HG02610 (cell line): ENCODE data around the gene DCAF5.
"Not testable (repeated sequence)": the region's sequence is repeated elsewhere in the genome, so short reads cannot be mapped to it uniquely, and the experiment has no call there.

ENCODE experiments used
- ATAC-seq: cut with Tn5 transposase; IDR thresholded peaks from one replicate; pipeline ENCODE4 v1.9.1; 2021; ENCODE audit warnings: mild to moderate bottlenecking, moderate library complexity; ENCODE audit not compliant: unreplicated experiment

The DCAF5 gene

DNA sequence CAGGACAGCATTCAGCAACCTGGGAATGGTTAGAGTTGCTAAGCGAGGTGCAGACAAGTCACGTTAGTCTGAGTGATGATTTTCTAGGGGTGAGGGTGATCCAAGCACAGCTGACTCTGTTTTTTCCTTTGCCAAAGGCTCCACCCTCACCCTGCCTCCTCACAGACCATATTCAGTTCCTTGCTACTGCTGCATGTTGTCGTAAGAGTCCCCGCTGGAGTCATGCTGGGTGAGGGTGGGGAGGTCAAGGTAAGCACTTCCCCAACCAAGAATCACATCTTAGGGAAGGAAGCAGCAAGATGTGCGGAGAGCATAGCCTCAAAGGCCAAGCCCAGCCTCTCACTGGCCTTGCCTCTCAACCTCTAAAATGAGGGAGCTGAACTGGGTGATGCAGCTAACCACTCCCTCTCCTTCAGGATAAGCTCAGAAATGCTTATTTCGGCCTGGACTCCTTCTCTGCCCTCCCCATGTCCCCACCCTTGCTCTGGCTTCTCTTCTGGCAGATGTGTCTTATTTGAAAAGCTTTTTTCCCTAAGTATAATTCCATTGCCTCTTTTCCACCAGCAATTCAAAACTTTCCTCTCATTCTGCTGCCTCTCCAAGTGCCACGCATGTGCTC is 107.0 kb downstream of the DCAF5 start:
- no peak for ATAC-seq

DNA sequence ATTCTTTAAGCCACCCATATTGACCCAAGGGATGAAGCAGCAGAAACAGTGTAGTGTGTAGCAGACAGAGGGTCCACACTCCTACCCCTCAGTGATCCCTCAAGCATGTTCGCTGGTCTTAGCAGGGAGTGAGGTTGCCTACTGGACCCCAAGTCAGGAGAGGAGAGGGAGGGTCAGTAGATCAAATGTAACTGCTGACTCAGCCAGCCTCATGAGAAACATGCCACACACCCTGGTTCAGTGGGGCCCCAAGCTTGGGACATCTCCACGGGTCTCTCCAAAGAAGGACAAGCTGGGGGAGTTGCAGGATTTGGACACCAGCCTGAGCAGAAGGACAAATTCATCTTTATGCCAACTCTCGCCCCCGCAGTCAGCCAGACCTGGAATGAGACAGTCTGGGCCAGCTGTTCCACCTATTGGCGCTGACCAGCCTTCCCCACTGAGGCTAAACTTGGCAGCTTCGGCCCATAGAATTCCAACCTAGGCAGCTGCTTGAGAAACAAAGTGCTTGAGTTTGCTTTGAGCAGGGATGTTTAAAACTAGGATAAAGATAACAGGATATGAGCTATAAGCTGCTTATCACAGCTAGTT is 107.9 kb downstream of the DCAF5 start:
- ATAC-seq: no peak

DNA sequence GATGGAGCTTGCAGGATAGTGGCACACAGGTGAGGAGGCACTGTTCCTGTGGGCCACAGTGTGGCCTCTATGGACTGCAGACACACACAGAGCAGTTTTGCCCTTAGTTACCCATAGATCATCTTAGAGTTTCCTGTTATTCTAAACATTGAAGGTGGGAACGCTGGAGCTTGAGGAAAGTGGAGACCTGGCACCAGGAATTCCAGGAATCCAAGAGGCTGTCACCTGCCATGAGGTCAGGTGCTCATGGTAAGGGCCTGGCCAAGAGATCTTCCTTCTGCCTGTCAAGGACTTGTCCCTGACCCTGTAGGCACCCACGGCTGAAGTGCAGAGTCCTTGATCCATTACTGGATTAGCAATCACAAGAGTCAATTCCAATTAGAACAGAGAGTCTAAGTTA is 108.6 kb downstream of the DCAF5 start:
- no peak for ATAC-seq

DNA sequence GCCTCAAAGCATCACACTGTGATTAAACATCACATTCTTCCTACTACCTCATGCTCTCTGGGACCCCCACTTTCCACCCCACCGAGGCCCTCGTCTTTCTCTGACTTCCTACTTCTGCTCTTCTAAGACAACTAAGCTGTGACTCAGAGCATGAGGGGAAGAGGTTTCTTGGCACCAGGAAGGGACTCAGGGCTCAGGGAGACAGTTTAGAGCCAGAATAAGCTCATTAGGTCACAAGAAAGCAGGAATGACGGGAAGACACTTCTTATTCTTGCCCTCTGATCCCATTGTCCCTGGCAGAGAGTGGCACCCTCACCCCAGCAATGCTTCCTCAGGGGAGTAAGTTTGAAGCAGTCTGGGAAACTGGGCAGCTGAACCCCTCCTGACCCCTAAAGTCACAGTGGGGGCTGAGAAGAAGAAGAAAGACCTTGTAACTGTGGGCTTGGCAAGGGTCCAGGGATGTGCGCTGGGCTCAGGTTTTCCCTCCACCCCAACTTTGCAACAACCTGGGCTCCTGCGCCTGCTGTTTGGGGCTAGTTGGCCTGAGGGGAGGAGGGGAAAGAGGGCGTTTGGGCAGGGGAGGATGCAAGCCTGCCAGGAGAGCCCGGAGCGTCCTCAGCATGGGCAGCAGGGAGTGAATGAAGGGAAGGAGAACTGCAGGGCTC is 109.2 kb downstream of the DCAF5 start:
- ATAC-seq: no peak

DNA sequence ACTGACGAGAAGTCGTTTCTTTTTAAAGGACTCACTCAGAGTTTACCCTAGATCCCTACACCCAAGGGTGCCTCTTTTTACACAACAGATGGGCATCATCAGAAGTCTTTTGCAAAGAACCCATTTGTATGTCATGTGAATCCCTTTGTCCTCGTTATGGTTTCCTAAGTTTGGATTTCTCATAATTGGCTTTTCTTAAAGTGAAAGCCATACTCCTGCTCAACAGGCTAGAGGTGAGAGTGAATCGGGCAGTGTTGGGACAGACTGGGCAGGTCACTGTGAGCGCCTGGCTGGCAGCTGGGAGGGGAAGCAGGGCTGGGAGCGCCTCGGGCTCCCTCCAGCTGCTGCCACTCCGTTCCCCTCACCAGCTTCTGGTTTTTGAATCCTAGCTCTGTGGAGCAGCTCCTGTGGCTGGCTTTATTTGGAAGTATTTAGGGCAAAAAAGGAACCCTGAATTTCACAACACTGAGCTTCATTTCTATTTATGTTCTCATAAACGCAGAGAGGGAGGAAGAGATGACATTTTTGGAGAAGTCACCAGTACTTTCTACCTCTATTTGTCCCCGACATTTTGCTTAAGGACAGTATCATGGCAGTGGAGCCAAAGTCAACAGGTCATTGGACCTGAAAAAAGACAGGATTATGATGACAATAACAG is 110.0 kb downstream of the DCAF5 start:
- no peak for ATAC-seq

DNA sequence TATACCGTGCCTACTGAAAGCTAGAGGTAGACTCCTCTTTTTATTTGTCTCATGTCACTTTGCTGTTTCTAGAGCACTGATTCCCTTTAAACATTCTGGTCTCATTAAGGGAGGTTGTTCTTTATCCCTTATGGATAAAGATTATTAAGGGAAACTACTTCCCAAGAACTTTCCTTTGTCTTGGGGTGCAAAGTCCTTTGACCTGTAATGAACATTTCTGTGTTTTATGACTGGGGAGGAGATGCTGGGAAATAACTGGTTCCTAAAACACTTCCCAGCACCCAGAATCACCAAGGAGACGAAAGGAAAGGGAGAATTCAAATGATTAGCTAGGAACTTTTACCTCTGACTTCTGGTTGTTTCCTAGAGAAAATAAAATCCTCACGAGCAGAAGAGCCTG is 110.6 kb downstream of the DCAF5 start:
- ATAC-seq: no peak

DNA sequence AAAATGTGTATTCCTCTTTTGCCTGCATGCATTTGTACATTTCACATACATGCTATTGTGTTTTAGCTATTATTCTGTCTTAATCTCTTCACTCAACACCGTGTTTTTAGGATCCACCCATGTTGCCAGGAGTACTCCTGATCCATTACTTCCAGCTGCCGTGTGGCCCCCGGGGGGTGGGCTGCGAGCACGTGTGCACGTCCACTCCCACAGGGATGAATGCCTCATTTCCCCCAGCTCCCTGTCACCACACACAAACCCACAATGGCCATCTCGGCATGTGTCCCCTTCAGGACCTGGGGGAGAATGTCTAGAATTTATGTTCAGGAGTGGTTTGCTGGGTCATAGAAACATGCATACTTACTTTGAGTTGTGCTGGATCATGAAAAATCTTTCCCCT is 111.1 kb downstream of the DCAF5 start:
- ATAC-seq: no peak

DNA sequence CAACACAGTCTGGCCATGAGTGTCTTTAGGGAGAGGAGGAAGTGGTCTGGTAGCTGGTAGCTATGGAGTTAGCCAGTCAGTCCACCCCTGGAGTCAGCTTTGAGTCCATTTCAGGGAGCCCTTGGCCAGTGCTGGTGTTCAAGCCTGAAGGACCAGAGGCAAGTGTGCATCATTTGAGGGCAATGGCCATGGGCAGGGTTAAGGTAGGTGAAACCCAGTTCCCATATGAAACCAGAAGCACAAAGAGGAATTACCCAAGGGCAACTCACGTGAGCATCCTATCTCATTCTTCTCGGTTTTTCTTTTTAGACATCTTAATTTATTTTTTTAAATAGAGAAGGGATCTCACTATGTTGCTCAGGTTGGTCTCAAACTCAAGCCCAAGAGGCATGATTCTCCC is 112.6 kb downstream of the DCAF5 start:
- ATAC-seq: no peak

DNA sequence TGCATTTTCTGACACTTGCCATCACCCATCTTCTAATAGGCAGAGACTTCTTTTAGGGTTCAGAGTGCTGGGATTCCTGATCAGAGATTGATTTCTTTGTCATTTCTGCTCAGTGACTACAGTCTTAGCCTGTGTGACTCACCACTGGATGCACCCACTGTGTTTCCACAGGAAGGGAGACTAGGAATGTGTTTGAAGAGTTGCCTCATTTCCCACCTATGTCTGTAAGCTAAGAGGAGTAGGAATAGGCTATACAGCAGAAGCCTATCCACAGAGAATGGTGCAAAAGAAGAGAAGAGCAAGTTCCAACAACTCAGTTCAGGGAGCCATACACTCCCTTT is 113.7 kb downstream of the DCAF5 start:
- ATAC-seq: no peak

DNA sequence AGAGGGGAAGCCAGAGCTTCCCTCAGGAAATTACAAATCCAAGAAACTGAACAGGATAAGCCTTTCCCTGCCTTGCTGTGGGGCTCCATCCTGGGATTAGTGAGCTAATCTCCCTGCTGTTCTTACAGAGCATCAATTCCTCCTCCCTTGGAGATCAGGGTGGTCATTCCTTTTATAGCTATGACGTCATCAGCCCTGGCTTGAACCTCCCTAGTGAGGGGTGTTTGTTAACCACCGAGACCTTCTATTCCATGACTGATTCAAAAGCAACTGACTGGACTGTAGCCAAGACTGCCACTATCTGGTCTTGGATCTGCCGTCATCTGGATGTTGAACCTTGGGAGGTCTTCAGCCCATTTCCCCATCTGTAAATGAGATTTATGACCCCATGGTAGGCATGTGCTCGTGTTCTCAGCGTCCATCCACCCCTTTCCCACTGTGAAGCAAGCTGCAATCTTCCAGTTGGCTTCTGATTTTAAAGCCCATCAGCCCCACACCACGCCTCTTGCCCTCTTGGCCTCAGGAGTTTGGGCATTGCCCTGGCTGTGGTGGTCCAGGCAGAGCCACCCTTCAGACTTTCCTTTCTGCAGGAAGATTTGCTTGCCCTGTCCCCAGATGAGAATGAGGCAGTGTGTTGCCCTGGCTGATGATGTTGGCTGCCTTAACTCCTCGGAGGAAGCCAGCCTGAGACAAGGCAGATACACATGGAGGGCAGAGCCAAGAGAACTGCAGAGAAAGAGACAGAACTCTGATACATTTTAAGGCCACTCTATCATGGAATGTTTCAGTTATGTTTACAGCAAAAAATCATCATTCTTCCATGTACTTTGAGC is 114.2 kb downstream of the DCAF5 start:
- no peak for ATAC-seq

DNA sequence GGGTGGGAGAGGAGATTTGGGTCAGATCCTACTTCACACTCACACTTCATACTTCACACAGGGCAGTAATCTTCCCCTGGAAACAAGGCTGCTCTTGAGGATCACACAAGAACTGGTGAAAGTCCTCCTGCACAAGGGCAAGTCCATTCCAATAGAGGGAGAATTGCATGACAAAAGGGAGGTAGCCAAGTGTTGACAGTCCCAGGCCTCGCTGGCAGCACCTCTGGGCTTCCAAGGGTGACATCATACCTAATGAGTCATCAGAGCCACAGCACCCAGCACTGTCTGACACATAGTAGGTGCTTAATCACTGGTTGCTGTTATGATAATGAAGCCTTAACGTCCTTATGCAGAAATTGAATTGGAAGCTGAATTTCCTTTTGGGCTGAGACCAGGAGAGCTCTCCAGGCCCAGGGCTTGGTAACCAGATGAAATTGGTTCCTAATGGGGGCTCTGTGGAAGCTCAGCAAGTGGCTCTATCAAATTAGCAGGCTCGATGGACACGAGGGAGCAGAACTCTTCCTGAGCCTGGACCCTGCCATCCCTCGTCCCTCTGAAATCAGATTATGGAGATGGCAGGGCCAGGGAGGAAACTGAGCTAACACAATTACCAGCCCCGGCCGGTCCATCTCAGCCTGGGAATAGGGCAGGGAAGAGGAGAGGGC is 115.0 kb downstream of the DCAF5 start:
- ATAC-seq: no peak

DNA sequence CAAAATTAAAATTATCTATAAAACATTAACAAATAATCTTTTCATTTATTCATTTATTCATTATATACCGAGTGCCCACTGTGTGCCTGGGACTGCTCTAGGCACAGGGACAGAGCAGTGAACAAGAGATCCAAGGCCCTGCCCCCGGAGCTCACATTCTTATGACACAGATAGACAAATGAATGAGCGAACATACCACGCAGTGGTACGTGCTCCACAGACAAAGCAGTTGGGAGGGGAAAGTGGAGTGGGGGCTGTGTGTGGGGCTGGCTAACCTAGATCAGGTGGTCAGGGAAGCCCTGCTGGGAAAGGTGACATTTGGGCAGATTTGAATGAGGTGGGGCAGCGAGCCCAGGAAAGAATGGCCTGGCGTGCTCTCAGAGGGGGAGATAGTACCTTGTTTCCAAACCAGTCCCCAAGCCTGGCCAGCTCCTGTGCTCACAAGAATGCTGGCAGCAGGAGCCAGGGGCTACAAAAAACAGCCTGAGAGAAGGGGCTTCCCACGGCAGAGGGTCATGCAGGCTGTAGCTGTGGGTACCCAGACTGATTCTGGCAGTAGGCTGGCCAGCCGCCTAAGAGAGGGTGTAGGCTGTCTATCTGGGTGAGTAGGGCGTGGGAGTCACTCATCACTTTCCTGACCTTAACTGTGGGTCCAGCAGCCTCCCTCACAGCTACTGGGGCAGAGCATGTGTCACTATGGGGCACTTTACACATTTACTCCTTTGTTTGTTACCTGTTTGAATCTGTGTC is 116.0 kb downstream of the DCAF5 start:
- no peak for ATAC-seq

DNA sequence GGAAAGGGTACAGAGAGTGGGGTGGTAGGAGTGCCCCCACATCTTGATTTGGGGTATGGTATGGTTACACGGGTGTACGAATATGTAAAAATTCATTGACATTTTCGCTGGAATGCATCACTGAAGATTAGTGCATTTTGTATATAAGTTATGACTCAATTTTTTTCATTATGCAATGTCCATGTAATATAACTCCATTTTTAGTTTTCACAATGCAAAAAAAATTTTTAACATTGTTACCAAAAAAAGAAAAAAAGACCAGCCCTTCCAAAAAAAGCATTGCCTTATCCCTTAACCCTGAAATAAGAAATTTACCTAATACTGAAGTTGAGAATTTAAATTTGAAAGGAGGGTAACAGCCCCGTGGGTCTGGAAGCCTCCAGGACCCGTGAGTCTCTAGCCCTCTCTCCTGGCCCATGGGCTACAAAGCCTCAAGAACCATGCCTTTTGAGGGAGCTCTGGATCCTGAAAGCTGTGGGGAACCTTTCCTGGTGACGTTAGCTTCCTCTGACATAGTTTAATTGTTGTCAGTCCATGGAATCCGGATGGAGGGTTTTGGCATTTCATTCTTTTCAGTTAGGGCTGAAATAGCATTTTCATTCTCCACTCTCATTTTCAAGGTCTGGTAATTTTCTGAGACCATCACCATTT is 118.2 kb downstream of the DCAF5 start:
- ATAC-seq: no peak

DNA sequence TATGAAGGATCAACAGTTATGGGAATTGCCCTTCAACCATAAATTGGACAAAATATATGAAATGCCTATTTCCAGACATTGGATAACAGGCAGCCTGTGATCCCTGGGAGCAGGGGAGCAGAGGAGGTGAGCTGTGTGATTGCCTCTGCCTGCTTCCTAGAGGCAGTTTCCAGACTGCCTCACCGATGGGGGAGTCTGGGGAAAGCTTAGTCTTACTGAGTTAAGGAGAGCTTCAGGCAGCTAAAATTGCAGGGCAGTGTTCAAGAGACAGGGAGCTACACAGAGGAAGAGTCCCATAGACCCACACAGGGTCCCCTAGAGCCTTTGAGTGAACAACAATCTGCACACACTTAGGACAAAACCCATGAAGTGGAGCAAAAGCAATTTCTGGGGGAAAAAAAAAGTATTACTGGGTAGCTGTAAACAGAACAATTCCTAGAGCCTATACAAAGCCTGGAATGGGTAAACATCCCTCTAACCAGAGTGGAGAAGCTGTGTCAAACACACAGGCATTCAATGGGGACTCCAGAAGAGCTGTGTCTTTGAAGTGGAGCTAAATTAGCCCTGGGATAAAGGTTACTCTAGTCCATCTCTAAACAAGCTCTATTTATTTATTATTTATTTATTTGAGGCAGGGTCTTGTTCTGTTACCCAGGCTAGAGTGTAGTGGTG is 125.5 kb downstream of the DCAF5 start:
- no peak for ATAC-seq

DNA sequence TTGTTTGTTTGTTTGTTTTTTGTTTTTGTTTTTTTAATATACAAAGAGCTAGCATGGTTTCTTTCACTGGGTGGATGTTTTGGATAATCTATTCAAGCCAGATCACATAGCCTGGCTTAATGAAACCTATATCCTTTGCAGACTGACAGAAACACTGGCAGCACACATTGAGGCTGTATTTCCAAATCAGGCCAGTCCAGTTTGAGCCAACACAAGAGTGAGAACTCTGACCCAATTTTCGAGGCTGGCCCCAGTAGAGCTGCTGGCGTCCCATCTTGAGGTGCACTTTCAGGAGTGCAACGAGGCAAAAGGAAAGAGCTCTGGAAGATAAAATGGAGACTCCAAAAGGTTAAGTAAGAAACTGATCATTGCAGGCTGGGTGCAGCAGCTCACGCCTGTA is 129.9 kb downstream of the DCAF5 start:
- no peak for ATAC-seq

DNA sequence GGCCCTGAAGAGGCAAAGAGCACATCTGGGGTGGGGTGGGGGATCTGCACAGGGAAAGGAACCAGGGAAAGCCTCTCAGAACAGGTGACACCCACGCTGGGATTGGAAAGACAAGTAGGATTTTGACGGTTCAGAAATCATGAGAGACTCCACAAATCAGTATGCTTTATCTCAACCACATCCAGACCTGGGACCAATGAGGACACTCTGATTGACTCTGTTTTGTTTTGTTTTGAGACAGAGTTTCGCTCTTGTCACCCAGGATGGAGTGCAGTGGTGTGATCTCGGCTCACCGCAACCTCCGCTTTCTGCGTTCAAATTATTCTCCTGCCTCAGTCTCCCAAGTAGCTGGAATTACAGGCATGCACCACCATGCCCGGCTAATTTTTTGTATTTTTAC is 130.8 kb downstream of the DCAF5 start:
- ATAC-seq: not testable (repeated sequence)

DNA sequence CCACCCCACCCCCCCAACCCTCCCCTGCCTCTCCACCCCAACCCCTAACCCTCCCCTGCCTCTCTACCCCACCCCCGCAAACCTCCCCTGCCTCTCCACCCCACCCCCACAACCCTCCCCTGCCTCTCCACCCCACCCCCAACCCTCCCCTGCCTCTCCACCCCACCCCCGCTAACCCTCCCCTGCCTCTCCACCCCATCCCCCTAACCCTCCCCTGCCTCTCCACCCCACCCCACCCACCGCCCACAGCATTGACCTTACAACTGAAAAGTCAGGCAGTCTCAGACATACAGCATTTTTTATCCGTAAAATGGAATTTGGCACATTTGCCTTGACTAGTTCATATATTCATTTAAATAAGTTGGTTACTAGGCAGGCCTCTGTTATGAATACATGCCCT is 135.2 kb downstream of the DCAF5 start:
- no peak for ATAC-seq

DNA sequence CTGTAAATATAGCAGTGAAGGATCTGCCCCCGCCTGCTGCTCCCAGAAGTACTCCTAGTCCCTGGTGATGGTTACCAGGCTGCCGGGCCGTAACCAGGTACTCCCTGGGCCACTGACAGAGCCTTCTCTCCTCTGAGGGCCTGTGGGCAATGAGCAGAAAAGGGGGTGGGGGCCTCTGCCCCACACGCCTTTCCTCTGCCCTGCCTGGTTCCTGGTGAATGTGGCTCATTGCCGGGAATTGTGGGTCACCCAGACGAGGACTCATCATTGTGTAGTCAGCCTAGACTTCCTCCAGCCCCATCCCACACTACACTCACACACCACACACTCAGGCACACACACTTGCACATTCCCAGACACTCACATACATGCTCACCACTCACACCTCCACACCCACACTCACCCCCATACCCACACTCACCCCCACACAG is 138.1 kb downstream of the DCAF5 start:
- no peak for ATAC-seq
